GM18505 (cell line): ENCODE data around the gene EGLN2.
A peak's percentile ranks its signal among the peaks of the same experiment; 100 is the strongest.
"Not testable (repeated sequence)": the region's sequence is repeated elsewhere in the genome, so short reads cannot be mapped to it uniquely, and the experiment has no call there.

Source experiments
- ATAC-seq: cut with Tn5 transposase; IDR thresholded peaks from one replicate; pipeline ENCODE4 v1.9.1; 2021; ENCODE audit not compliant: unreplicated experiment
- POLR2A ChIP-seq: IDR thresholded peaks from 4 replicates; pipeline ENCODE4 v1.6.1; 2011; ENCODE audit warnings: borderline replicate concordance; ENCODE audit not compliant: insufficient read depth, insufficient read length; ENCODE audit errors: extremely low read depth

Gene EGLN2

GRCh38 chr19:40798683-40799557 is at the start of gene EGLN2:
TSS of gene EGLN2 (plus strand) at chr19:40799191. CDS start at chr19:40800573, 1,382 bp downstream.
- peak; percentile 73 for ATAC-seq
- TF ChIP-seq POLR2A, result peak; percentile 32

GRCh38 chr19:40750058-40750873 is 48.7 kb upstream of the EGLN2 start, which contains the start of gene ACTMAP:
TSS of gene ACTMAP (minus strand) at chr19:40750477. CDS start at chr19:40749803, 674 bp downstream.
- peak; percentile 77 for ATAC-seq
- TF ChIP-seq POLR2A, result peak; percentile 44

GRCh38 chr19:40750874-40751537 is 48.0 kb upstream of the EGLN2 start, which contains the start of gene SNRPA:
TSS of gene SNRPA (plus strand) at chr19:40751203. CDS start at chr19:40751409, 206 bp downstream.
- TF ChIP-seq POLR2A, result peak; percentile 82
- peak; percentile 49 for ATAC-seq

GRCh38 chr19:40752257-40752781 is 46.7 kb upstream of the EGLN2 start:
- ATAC-seq, result no peak
- no peak for TF ChIP-seq POLR2A

- peak; percentile 22 for TF ChIP-seq POLR2A
- no peak for ATAC-seq
Observed at GRCh38 chr19:40754611-40755247, 44.3 kb upstream of the EGLN2 start.

GRCh38 chr19:40755248-40755624 is 43.8 kb upstream of the EGLN2 start:
- no peak for ATAC-seq
- TF ChIP-seq POLR2A, result no peak

- no peak for ATAC-seq
- TF ChIP-seq POLR2A, result no peak
Observed at GRCh38 chr19:40755791-40756190, 43.2 kb upstream of the EGLN2 start.

- TF ChIP-seq POLR2A, result no peak
- ATAC-seq, result no peak
Observed at GRCh38 chr19:40756502-40757110, 42.4 kb upstream of the EGLN2 start.

- TF ChIP-seq POLR2A, result no peak
- no peak for ATAC-seq
Observed at GRCh38 chr19:40758491-40758890, 40.5 kb upstream of the EGLN2 start.

- TF ChIP-seq POLR2A, result no peak
- no peak for ATAC-seq
Observed at GRCh38 chr19:40759352-40759751, 39.6 kb upstream of the EGLN2 start.

GRCh38 chr19:40762754-40763470 is 36.1 kb upstream of the EGLN2 start:
- ATAC-seq, result no peak
- TF ChIP-seq POLR2A, result no peak

GRCh38 chr19:40763526-40763925 is 35.5 kb upstream of the EGLN2 start:
- no peak for ATAC-seq
- TF ChIP-seq POLR2A, result no peak

- TF ChIP-seq POLR2A, result no peak
- no peak for ATAC-seq
Observed at GRCh38 chr19:40763963-40764362, 35.0 kb upstream of the EGLN2 start.

GRCh38 chr19:40766385-40766784 is 32.6 kb upstream of the EGLN2 start:
- not testable (repeated sequence) for ATAC-seq
